ENCODE measurements around the gene KRT10.

The KRT10 gene

DNA sequence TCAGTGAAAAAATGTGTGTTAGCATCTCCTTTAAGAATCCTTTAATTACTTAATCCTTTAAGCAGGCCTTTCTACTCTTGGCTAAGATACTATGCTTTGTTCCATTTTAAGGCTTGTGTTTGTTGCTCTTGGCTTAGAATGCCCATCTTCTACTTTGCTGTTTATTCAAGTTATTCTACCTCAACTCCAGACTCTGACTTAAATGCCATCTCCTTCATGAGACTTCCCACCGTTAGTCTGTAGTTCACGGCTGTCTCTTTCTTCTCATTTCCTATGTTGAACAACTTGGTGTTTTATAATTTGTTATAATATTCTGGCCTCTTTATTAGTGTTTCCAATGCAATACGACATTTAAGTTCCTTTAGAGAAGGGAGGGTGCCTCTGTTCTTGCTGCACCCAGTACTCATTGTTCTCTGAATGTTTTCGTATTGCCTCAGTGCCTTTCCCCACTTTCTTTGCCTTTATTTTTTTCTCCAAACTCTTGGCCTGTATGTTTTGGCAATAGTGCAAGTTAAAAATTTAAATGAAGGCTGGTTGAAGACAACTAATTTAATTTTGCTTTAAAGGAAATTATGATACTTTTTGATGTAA is 6.1 kb upstream of the KRT10 start:
- TF ChIP-seq, protein P1, sequence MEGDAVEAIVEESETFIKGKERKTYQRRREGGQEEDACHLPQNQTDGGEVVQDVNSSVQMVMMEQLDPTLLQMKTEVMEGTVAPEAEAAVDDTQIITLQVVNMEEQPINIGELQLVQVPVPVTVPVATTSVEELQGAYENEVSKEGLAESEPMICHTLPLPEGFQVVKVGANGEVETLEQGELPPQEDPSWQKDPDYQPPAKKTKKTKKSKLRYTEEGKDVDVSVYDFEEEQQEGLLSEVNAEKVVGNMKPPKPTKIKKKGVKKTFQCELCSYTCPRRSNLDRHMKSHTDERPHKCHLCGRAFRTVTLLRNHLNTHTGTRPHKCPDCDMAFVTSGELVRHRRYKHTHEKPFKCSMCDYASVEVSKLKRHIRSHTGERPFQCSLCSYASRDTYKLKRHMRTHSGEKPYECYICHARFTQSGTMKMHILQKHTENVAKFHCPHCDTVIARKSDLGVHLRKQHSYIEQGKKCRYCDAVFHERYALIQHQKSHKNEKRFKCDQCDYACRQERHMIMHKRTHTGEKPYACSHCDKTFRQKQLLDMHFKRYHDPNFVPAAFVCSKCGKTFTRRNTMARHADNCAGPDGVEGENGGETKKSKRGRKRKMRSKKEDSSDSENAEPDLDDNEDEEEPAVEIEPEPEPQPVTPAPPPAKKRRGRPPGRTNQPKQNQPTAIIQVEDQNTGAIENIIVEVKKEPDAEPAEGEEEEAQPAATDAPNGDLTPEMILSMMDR (IDR thresholded peaks at IDR 0.05), result no peak

DNA sequence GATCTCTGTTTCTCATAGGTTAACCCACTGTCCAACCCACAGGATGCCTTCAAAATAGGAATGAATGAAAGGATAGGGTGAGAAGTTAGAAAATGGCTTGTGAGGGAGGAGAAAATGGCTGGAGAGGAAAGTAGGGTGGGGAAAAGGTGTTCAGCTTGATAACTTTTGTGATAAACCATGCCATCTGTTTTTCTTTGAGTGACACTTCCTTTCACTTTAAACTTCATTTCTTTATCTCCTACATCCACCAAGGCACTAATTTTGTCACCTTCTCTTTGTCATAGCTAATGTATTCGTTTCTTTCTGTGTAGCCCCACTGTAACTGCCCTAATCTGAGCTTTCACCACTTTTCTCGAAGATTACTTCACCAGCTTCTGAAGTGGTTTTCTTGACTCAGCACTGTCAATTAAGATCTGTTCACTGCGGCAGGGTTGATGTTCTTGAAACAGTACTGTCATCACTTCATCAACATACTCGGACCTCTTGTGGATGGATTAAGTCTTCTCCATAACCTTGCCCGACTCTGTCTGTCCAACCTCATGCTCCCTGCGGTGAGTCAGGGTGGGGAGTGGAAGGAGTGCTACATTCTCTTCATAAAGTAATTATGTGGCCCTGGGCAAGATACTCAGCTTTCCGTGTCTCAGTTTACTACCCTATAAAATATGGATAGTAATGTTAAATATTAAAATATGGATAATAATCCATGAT is 5.5 kb upstream of the KRT10 start:
- TF ChIP-seq, protein P1 (IDR thresholded peaks at IDR 0.05), result no peak

DNA sequence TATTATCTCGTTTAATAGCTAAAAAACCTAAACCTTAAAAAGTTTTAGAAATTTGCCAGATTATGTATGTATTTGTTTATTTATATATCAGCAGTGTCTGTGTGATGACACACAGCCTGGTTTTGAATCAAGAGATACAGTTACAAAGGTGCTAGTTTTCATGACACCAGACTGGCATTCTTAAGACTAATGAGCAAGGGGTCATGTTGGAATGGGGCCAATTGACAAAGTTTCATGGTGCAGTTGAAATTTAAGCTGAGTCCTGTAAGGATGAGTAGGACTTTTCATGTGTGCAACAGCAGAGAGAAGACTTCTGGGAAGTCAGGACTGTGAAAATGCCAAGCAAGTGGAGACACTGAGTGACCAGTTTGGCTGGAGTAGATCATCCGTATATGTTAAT is 3.2 kb upstream of the KRT10 start:
- TF ChIP-seq, protein P1 (IDR thresholded peaks at IDR 0.05), result no peak

DNA sequence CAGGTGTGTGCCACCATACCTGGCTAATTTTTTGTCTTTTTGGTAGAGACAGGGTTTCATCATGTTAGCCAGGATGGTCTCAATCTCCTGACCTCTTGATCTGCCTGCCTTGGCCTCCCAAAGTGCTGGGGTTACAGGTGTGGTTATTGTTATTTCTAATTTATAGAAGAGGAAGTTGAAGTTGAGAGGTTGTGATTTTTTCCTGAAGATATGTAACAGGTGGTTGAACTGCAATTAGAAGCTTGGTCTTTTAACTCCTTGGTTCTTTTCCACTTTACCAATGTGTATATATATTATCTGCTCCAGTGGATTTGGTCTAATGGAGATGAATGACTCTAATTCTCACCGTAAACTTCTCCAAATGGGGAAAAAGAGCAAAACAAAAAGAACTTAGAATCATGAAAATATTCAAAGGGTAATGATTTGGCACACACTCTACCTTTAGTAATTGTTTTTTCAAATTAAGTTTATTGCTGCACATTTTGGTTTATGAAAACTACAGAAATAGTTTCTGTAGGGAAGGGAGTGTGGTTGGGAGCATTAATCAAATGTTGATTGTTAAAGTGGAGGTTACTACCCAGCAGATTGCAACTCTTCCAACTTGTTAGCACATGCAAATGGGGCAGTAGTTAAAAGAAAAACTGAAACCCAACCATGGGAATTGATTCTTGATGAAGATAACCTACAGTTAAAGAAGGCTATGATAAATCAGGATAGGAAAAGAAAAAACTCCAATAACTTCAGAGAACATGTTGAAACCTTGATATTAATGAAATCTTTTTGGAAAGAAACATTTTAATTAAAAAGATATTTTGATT is 1.8 kb upstream of the KRT10 start:
- TF ChIP-seq, protein P1 (IDR thresholded peaks at IDR 0.05), result no peak

DNA sequence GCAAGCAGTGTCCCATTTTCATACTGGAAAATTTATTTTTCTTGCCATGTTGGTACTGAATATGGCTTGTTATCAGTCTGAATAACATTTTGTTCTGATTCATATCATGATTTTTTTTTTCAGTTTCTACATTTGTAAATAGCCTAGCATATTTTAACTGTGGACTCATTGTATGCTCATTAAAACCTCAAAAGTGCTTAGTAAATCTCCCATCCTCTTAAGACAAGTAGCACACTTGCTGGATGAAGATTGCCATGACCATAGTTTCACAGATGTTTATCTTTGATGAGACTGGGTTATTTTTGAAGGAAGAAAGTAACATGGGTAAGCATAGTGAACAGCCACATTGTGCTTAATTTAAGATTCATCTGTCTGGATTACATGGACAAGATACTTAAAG is 878 bp downstream of the KRT10 start:
- TF ChIP-seq, protein P1 (IDR thresholded peaks at IDR 0.05), result no peak

DNA sequence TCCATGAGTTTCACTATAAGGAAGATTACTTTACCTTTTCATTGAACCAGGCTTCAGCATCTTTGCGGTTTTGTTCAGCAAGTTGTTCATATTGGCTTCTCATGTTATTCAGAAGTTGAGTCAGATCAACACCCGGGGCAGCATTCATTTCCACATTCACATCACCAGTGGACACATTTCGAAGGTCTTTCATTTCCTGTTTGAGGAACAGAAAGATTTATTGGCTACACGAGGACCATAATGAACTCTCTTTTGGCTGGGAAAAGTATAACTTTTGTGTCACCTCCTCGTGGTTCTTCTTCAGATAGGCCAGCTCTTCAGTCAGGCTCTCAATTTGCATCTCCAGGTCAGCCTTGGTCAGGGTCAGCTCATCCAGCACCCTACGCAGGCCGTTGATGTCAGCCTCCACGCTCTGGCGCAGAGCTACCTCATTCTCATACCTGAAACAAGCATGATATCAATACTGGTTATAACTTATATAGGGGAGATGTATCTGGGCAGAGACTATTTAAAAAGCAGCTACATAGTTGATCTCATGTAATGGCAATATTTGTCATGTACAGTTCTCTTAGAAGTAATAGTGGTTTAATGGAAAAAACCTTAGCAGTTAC is 2.1 kb downstream of the KRT10 start:
- TF ChIP-seq, protein P1 (IDR thresholded peaks at IDR 0.05), result no peak

DNA sequence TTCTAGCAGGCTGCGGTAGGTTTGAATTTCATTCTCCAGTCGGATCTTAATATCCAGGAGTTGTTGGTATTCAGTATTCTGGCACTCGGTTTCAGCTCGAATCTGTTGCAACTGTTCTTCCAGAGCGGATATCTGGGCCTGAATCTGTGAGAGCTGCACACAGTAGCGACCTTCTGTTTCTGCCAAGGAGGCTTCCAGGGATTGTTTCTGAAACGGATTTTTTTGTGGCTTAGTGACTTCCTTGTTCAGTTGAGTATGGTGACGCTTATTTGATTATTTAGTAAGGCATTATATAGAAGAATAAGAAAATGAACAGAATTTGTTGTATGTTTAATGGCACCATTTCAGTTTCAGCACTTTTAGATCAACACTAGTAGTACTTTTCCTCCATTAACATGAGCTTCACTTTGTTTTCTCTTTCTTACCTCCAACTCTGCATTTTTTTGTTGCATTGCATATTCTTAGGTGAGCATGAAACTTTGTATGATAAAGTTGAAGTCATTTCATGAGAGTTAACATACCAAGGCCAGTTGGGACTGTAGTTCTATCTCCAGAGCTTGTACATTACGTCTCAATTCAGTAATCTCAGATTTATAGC is 2.8 kb downstream of the KRT10 start:
- TF ChIP-seq, protein P1 (IDR thresholded peaks at IDR 0.05), result no peak

Measured in LNCAP (cell line).